A375 (cell line): ENCODE data around the gene UCN2. TPM values are rescaled to one million over a fixed set of nuclear protein-coding genes. Genes with fewer than 3 reads are reported as not detected.

Experiments
- small RNA-seq: library from RNA; depleted of rRNA; stranded (forward); fragments of <200 nt; gene quantifications from one replicate; pipeline ENCODE3, GENCODE V24; 2014
- total RNA-seq: library from RNA; depleted of rRNA; stranded (reverse); fragments of >200 nt; shearing (Covaris generic); gene quantifications from 2 replicates; pipeline ENCODE4 v1.2.3, GENCODE V29; 2014; rRNA removed

UCN2 gene, protein sequence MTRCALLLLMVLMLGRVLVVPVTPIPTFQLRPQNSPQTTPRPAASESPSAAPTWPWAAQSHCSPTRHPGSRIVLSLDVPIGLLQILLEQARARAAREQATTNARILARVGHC
- total RNA-seq: 17.5 and 30.5 TPM in 2 replicates

DNA sequence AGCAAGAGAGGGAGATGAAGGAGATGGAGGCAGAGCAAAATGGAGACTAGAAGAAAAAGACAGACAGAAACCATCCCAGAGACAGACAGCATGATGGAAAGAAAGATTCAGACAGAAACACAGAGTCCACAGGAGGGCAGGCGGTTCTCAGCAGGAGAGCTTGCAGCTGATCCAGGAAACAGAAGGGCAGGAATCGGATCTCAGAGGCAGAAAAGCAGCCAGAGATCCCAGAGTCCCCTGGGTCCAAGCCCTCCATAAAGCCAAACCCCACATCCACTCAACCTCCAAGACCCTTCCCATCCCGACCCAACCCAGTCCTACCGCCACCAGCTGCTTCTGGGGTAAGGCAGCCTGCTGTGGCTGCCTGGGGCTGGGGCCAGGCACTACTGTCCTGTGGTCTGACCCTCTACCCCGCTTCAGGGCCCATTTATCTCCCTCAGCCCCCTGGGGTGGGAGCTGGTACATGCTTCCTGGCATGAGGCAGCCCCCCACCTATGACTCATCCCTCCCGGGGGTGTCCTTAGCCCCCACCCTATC lies at the start of gene UCN2:
Gene UCN2 (minus strand): TSS at position 400 of the 537 bp plus-strand sequence. CDS start 657 bp downstream, outside the sequence.

DNA sequence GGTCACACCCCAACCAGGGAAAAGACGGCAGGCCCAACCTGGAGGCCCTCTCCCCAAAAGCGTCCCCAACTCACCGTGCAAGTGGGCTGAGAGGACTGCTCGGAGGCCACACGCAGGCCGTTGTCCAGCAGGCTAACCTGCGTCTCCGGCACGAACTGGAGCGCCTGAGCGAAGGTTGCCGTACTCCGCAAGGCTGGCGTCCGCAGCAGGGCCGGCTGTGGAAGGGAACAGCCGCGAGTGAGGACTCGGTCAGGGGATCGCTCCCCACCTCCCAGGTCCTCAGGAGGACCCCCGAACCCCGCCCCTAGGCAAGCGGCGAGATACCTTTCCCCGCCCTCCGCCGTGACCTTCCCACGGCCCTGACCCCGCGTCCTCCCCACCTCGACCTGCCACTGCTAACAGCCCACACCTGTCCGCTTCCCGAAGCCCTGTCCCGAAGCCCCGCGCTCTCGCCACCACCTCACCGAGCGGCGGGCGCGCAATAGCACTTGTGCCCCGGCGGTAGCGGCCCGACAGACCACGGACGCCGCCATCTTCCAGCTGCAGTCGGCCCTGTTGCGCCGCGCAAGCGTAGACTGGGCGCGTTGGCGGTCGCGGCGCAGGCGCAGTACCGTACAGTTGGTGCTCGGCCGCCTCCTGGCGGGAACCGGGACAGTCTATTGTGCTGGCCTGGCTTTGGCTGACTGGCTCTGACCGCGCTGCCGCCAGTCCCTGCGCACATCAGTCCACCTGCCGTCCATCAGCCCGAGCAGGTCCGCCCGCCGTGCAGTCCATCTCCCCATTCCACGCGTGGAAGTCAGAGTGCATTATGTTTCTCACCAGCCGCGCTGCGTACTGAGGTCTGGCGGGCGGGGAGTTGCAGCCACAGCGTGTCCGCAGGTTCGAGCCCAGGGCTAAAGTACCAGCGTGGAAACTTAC lies 45.8 kb upstream of the UCN2 start, which contains the start of gene UQCRC1:
Gene UQCRC1 (minus strand): TSS at position 559 of the 918 bp plus-strand sequence. CDS start 26 bp downstream, at position 533.

DNA sequence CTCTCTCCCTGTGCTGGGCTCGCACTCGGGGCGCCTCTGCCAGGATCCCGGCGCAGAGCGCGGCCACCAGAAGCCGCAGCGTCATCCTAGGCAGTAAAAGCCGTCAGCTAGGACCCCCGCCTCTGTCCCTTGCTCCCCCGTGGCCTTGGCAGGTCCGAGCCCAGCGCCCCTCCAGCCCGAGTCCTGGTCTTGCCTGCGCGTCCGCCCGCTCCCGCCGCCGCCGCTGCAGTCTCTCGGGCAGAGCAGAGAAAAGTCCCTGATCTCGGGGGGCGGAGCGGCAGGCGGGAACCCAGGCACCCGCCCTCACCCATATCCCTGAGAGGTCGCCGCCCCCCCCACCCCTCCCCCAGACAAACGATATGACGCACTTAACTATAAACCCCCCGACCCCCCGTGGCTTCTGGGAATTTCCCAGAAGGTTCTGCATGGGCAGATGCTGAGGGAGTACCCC lies 31.5 kb upstream of the UCN2 start, which contains the start of gene COL7A1:
Gene COL7A1 (minus strand): TSS at position 255 of the 451 bp plus-strand sequence. CDS start 170 bp downstream, at position 85.

DNA sequence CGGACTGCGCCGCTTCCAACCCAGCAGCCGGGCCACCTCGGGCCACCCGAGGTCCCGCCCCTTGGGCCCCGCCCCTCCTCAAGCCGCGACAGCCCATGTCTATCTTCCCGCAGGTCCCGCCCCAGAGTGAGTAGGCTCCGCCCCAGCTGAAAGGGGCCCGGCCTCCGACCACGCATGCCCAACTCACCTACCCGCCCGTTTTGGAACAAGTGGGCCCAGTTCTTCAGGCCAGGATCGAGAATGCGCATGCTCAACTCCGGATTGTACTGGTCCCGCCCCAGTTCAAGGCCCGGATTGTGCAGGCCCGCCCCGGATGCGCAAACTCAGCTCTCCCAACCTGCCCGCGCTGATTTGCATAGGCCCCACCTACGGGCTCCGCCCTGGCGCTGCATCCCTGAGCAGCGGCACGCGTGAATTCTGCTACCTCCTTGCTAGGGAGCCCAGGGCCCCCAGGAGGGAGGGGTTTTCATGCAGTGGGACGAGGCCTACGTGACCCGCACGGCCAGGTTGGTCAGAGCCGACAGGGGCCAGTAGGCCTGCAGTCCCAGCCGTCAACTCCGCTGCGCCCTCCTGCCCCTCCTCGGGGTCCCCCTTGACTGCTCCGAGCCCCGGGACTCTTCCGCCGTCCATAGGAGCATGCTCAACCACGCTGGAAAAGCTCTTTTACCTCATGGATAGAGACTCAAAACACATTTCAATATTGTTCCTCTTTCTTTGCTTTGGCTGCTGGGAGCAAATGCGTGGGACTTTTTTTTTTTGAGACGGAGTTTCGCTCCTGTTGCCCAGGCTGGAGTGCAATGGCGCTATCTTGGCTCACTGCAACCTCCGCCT lies 6.6 kb downstream of the UCN2 start, which contains the start of gene PFKFB4:
Gene PFKFB4 (minus strand): TSS at position 8 of the 831 bp plus-strand sequence. CDS start 26 bp downstream, outside the sequence.

Small RNAs within 50 kb of the gene (small RNA-seq; reads per million reads assigned to genes)
- gene MIR6823: not detected

Other genes with a start within 250 kb of the UCN2 start
- not detected in 2 replicates for gene SPINK8, start 230.1 kb downstream of the UCN2 start, total RNA-seq
- gene FBXW12, start 191.6 kb downstream of the UCN2 start, total RNA-seq: 0.04 TPM in 1 of 2 replicates, not detected in the other
- gene PLXNB1, start 133.7 kb downstream of the UCN2 start, total RNA-seq: 25.6 and 29.2 TPM in 2 replicates
- gene CCDC51, start 123.7 kb downstream of the UCN2 start, total RNA-seq: 30.7 and 33.8 TPM in 2 replicates
- 631 and 866 TPM in 2 replicates for gene TMA7, start 123.5 kb downstream of the UCN2 start, total RNA-seq
- 13.7 and 14.2 TPM in 2 replicates for gene ATRIP, start 117.0 kb downstream of the UCN2 start, total RNA-seq
- gene SHISA5, start 59.6 kb downstream of the UCN2 start, total RNA-seq: 107 and 119 TPM in 2 replicates
- 57.7 and 76.4 TPM in 2 replicates for gene PFKFB4, start 7.0 kb downstream of the UCN2 start, total RNA-seq
- 14.6 and 21.1 TPM in 2 replicates for gene COL7A1, start 31.5 kb upstream of the UCN2 start, total RNA-seq
- 264 and 282 TPM in 2 replicates for gene UQCRC1, start 45.9 kb upstream of the UCN2 start, total RNA-seq
- not detected in 2 replicates for gene TMEM89, start 58.0 kb upstream of the UCN2 start, total RNA-seq
- 22.7 and 23.9 TPM in 2 replicates for gene SLC26A6, start 71.7 kb upstream of the UCN2 start, total RNA-seq
- 7.3 and 7.9 TPM in 2 replicates for gene CELSR3, start 99.1 kb upstream of the UCN2 start, total RNA-seq
- 28.9 and 42.3 TPM in 2 replicates for gene NCKIPSD, start 122.1 kb upstream of the UCN2 start, total RNA-seq
- gene IP6K2, start 153.4 kb upstream of the UCN2 start, total RNA-seq: 59.2 and 60.7 TPM in 2 replicates